Right lobe of liver (tissue), 6 donors: ENCODE measurements around the gene SERPINB1. TPM values are rescaled to one million over a fixed set of nuclear protein-coding genes. Genes with fewer than 3 reads are reported as not detected.

Experiments used
- ATAC-seq, 4 donors: fragments of 200-7000 bp; cut with Tn5 transposase; one replicate each; pipeline ENCODE4 v1.9.1; 2020; ENCODE audit warnings: mild to moderate bottlenecking in 4 of 4, moderate library complexity in 4 of 4
- DNase-seq, 3 donors: peaks; one replicate each; pipeline ENCODE4 v3.0.0-alpha.2; 2020
- H3K27ac ChIP-seq, 3 donors: fragments of 200-600 bp; one replicate each; pipeline ENCODE4 v1.8.0; 2022
- H3K27me3 ChIP-seq, 2 donors: fragments of 200-600 bp; one replicate each; pipeline ENCODE4 v1.8.0; 2022
- H3K36me3 ChIP-seq, 4 donors: fragments of 200-600 bp; sonication (generic) in 1 of 4; one replicate each; pipeline versions ENCODE4 v1.5.1 to v1.8.0; 2017 to 2022; ENCODE audit warnings: control low read depth in 1 of 4
- H3K4me1 ChIP-seq, 4 donors: fragments of 200-600 bp; sonication (generic) in 1 of 4; one replicate each; pipeline versions ENCODE4 v1.5.1 to v1.8.0; 2017 to 2022; ENCODE audit warnings: control low read depth in 1 of 4
- H3K4me3 ChIP-seq, 3 donors: fragments of 200-600 bp; one replicate each; pipeline ENCODE4 v1.8.0; 2022
- H3K9me3 ChIP-seq, 4 donors: fragments of 200-600 bp; sonication (generic) in 1 of 4; one replicate each; pipeline versions ENCODE4 v1.5.1 to v1.8.0; 2017 to 2022; ENCODE audit warnings: control low read depth in 1 of 4
- POLR2A ChIP-seq: fragments of 450-650 bp; IDR thresholded peaks from one replicate; pipeline ENCODE4 v1.6.1; 2017; ENCODE audit warnings: antibody characterized with exemption, mild to moderate bottlenecking
- WGBS: methylation state at CpG from one replicate; pipeline ENCODE4 v1.1.6; 2018; ENCODE audit warnings: low coverage, low lambda C conversion rate; ENCODE audit not compliant: insufficient coverage; ENCODE audit errors: missing lambda C conversion rate; 5-methylcytosine and 5-hydroxymethylcytosine counted together
- intact Hi-C, 2 donors: fragments of 100-400 bp; cut with DNase I; formaldehyde crosslinking; loops; one replicate each; pipeline versions ENCODE4 v1.11.2 to v1.14.1; 2022
- total RNA-seq, 6 experiments: library from RNA; depleted of rRNA in 2 of 6; stranded (reverse); fragments of >200 nt in 2 of 6; fragmentation: NEBNext Ultra II Directional in 3 of 6; extraction: Animal tissue kit (Norgen Biotek cat#: 25700) in 3 of 6; gene quantifications; one replicate each; pipeline versions ENCODE4 v1.1.0 to v1.2.4, GENCODE V29; 2016 to 2023
- TF ChIP-seq, protein P1 (sequence below), 4 donors: fragments of 200-600 bp in 3 of 4; fragments of 450-650 bp in 1 of 4; IDR thresholded peaks; one replicate each; pipeline versions ENCODE4 v1.5.1 to v1.8.0; 2016 to 2022; ENCODE audit warnings: antibody characterized with exemption in 4 of 4, mild to moderate bottlenecking in 2 of 4
- donor health status: DM: no; HTN: yes; CAD: no.
- donor health status: DM: no; HTN: no; CAD: no.
- donor health status: DM: no; HTN: no; CAD: no.
- donor health status: DM: no; HTN: yes; CAD: no.
- donor health status: DM: no; HTN: yes; CAD: no.

The SERPINB1 gene
- total RNA-seq, 6 experiments from 2014 or later = 7.2 to 44.6 (median 25.2) TPM

- no peak overlapping the region for H3K4me3 ChIP-seq
- intact Hi-C loops = no loop called here
- 71% methylated on average over 3 of the region's 3 CpGs for WGBS
- no peaks in the 10 kb centered on the region for H3K9me3 ChIP-seq
- H3K27ac ChIP-seq = no peak overlapping the region
- TF ChIP-seq POLR2A = no peak
- TF ChIP-seq, protein P1, sequence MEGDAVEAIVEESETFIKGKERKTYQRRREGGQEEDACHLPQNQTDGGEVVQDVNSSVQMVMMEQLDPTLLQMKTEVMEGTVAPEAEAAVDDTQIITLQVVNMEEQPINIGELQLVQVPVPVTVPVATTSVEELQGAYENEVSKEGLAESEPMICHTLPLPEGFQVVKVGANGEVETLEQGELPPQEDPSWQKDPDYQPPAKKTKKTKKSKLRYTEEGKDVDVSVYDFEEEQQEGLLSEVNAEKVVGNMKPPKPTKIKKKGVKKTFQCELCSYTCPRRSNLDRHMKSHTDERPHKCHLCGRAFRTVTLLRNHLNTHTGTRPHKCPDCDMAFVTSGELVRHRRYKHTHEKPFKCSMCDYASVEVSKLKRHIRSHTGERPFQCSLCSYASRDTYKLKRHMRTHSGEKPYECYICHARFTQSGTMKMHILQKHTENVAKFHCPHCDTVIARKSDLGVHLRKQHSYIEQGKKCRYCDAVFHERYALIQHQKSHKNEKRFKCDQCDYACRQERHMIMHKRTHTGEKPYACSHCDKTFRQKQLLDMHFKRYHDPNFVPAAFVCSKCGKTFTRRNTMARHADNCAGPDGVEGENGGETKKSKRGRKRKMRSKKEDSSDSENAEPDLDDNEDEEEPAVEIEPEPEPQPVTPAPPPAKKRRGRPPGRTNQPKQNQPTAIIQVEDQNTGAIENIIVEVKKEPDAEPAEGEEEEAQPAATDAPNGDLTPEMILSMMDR (IDR thresholded peaks at IDR 0.05) = no peak
- H3K27me3 ChIP-seq = no peaks in the 10 kb centered on the region
- peaks cover 0 to 22% (median 3%) of the 10 kb centered on the region in 4 donors for H3K4me1 ChIP-seq
- ATAC-seq = no peak
- peaks cover under 1 to 41% (median 18%) of the 10 kb centered on the region in 4 donors for H3K36me3 ChIP-seq
- no peak for DNase-seq
Observed at GRCh38 chr6:2838251-2838650, 3.4 kb downstream of the SERPINB1 start.

GRCh38 chr6:2834262-2834661 is 7.4 kb downstream of the SERPINB1 start:
- no peak overlapping the region for H3K4me3 ChIP-seq
- ATAC-seq (no peak), DNase-seq (no peak)
- H3K9me3 ChIP-seq = no peaks in the 10 kb centered on the region
- intact Hi-C loops = no loop called here
- H3K27ac ChIP-seq = no peak overlapping the region
- H3K36me3 ChIP-seq = peaks cover 6 to 42% (median 18%) of the 10 kb centered on the region in 4 donors
- TF ChIP-seq, protein P1 (IDR thresholded peaks at IDR 0.05) = no peak
- TF ChIP-seq POLR2A = no peak
- no peaks in the 10 kb centered on the region for H3K27me3 ChIP-seq
- peaks cover 0 to 3% (median 0%) of the 10 kb centered on the region in 4 donors for H3K4me1 ChIP-seq

- 100% methylated on average over 2 of the region's 2 CpGs for WGBS
- no peak for TF ChIP-seq POLR2A
- TF ChIP-seq, protein P1 (IDR thresholded peaks at IDR 0.05) = no peak
- Histone ChIP-seq H3K36me3 (peaks cover 6 to 21% (median 11%) of the 10 kb centered on the region in 4 donors), H3K4me1 (no peaks in the 10 kb centered on the region), H3K4me3 (no peak overlapping the region), H3K27me3 (no peaks in the 10 kb centered on the region), H3K9me3 (no peaks in the 10 kb centered on the region), H3K27ac (no peak overlapping the region)
- DNase-seq (no peak), ATAC-seq (peak in 1 of 4 donors; percentile 23)
- intact Hi-C loops = no loop called here
Observed at GRCh38 chr6:2831392-2831791, 10.3 kb downstream of the SERPINB1 start.

- intact Hi-C loops = no loop called here
- DNase-seq (no peak), ATAC-seq (no peak)
- Histone ChIP-seq H3K36me3 (peaks cover 0 to 15% (median 6%) of the 10 kb centered on the region in 4 donors), H3K4me1 (no peaks in the 10 kb centered on the region), H3K27ac (peak overlapping the region in 1 of 3 donors; percentile 2), H3K27me3 (no peaks in the 10 kb centered on the region), H3K4me3 (no peak overlapping the region), H3K9me3 (no peaks in the 10 kb centered on the region)
- WGBS = 69% methylated on average over 3 of the region's 3 CpGs
- TF ChIP-seq, protein P1 (IDR thresholded peaks at IDR 0.05) = no peak
- TF ChIP-seq POLR2A = no peak
Observed at GRCh38 chr6:2830183-2830582, 11.5 kb downstream of the SERPINB1 start.

- no peaks in the 10 kb centered on the region for H3K4me1 ChIP-seq
- ATAC-seq (peak in 2 of 4 donors; percentile 42 to 44), DNase-seq (no peak)
- TF ChIP-seq, protein P1 (IDR thresholded peaks at IDR 0.05) = no peak
- no peak for TF ChIP-seq POLR2A
- intact Hi-C loops = no loop called here
- H3K36me3 ChIP-seq = peaks cover 0 to 7% (median 6%) of the 10 kb centered on the region in 4 donors
- no peaks in the 10 kb centered on the region for H3K27me3 ChIP-seq
- no peaks in the 10 kb centered on the region for H3K9me3 ChIP-seq
- no peak overlapping the region for H3K4me3 ChIP-seq
- no peak overlapping the region for H3K27ac ChIP-seq
- WGBS = 60% methylated on average over 2 of the region's 2 CpGs
Observed at GRCh38 chr6:2829253-2829652, 12.4 kb downstream of the SERPINB1 start.
